Activated CD8-positive, alpha-beta T cell treated with anti-CD3 and anti-CD28 coated beads, Interleukin-2, amount 10 ng/mL, durations not matched to agents 7 days and 5 days (primary cell): Measurements from ENCODE around the gene VRTN. TPM values are rescaled to one million over a fixed set of nuclear protein-coding genes. Genes with fewer than 3 reads are reported as not detected.
"Not testable (repeated sequence)": the region's sequence is repeated elsewhere in the genome, so short reads cannot be mapped to it uniquely, and the experiment has no call there.

Source experiments
- ATAC-seq: fragments of 150-1000 bp; cut with Tn5 transposase; one replicate; pipeline ENCODE4 v1.10.0; 2021; ENCODE audit warnings: moderate library complexity
- CTCF ChIA-PET: fragments of 350-600 bp; sonication (Branson Sonifier 250); formaldehyde crosslinking; loops from one replicate; lab custom pipeline; 2021; ENCODE audit warnings: antibody characterized with exemption; lab: Charles Lee
- POLR2A ChIA-PET: fragments of 350-600 bp; sonication (Branson Sonifier 250); formaldehyde crosslinking; loops from one replicate; lab custom pipeline; 2021; ENCODE audit warnings: antibody characterized with exemption; lab: Charles Lee
- DNase-seq: peaks from one replicate; pipeline ENCODE4 v3.0.0-alpha.2; 2020
- H3K27ac Mint-ChIP-seq: one replicate; pipeline ENCODE4 v1.8.0; 2021; ENCODE audit warnings: mild to moderate bottlenecking, mixed read lengths
- H3K27me3 Mint-ChIP-seq: one replicate; pipeline ENCODE4 v1.8.0; 2021; ENCODE audit warnings: low read depth, mixed read lengths
- H3K36me3 Mint-ChIP-seq: one replicate; pipeline ENCODE4 v1.8.0; 2021; ENCODE audit warnings: low read depth, mixed read lengths
- H3K4me1 Mint-ChIP-seq: one replicate; pipeline ENCODE4 v1.8.0; 2021; ENCODE audit warnings: low read depth, mixed read lengths
- H3K4me3 Mint-ChIP-seq: one replicate; pipeline ENCODE4 v1.8.0; 2021; ENCODE audit warnings: mild to moderate bottlenecking, mixed read lengths
- H3K9me3 Mint-ChIP-seq: one replicate; pipeline ENCODE4 v1.8.0; 2022; ENCODE audit warnings: mixed read lengths; ENCODE audit not compliant: insufficient read depth
- total RNA-seq, 2 experiments: library from RNA; stranded (reverse); gene quantifications; one replicate each; pipeline ENCODE4 v1.2.3, GENCODE V29; 2021

The VRTN gene
- total RNA-seq, 2 experiments from 2014 or later, result not detected

- POLR2A ChIA-PET, result no interaction called here
- no peaks in the 10 kb centered on the region for H3K9me3 Mint-ChIP-seq
- no peaks in the 10 kb centered on the region for H3K4me1 Mint-ChIP-seq
- ATAC-seq (no peak), DNase-seq (no peak)
- peaks cover 13% of the 10 kb centered on the region for H3K27me3 Mint-ChIP-seq
- H3K27ac Mint-ChIP-seq, result no peak overlapping the region
- no peaks in the 10 kb centered on the region for H3K36me3 Mint-ChIP-seq
- CTCF ChIA-PET, result no interaction called here
- H3K4me3 Mint-ChIP-seq, result no peak overlapping the region
These were observed 31.9 kb downstream of the VRTN start for GRCh38 chr14:74380172-74380571.

- DNase-seq, result no peak
- Mint-ChIP-seq H3K4me1 (no peaks in the 10 kb centered on the region), H3K9me3 (no peaks in the 10 kb centered on the region), H3K27me3 (peaks cover 12% of the 10 kb centered on the region), H3K27ac (no peak overlapping the region), H3K36me3 (no peaks in the 10 kb centered on the region), H3K4me3 (no peak overlapping the region)
- ChIA-PET CTCF (interaction anchor here (0.7 kb wide), 1 partner anchor 109 kb away, joined by 3 read pairs; no protein-coding TSS in a partner anchor), POLR2A (no interaction called here)
- ATAC-seq, result no peak
These were observed 32.6 kb downstream of the VRTN start for GRCh38 chr14:74380845-74381244.

GRCh38 chr14:74381571-74381970 is 33.3 kb downstream of the VRTN start:
- ChIA-PET POLR2A (interaction anchor here (0.7 kb wide), 1 partner anchor 249 kb away, joined by 3 read pairs; no protein-coding TSS in a partner anchor), CTCF (interaction anchor here (0.7 kb wide), 1 partner anchor 108 kb away, joined by 3 read pairs; no protein-coding TSS in a partner anchor)
- H3K4me1 Mint-ChIP-seq, DNase-seq, H3K4me3 Mint-ChIP-seq, ATAC-seq, H3K36me3 Mint-ChIP-seq, H3K9me3 Mint-ChIP-seq, H3K27ac Mint-ChIP-seq: not testable (repeated sequence)
- H3K27me3 Mint-ChIP-seq, result peaks cover 12% of the 10 kb centered on the region

GRCh38 chr14:74382231-74382630 is 34.0 kb downstream of the VRTN start:
- H3K9me3 Mint-ChIP-seq, result no peaks in the 10 kb centered on the region
- no peaks in the 10 kb centered on the region for H3K36me3 Mint-ChIP-seq
- ChIA-PET POLR2A (no interaction called here), CTCF (no interaction called here)
- DNase-seq (no peak), ATAC-seq (no peak)
- no peak overlapping the region for H3K4me3 Mint-ChIP-seq
- H3K27ac Mint-ChIP-seq, result no peak overlapping the region
- H3K4me1 Mint-ChIP-seq, result no peaks in the 10 kb centered on the region
- peaks cover 16% of the 10 kb centered on the region for H3K27me3 Mint-ChIP-seq

GRCh38 chr14:74389980-74390379 is 41.7 kb downstream of the VRTN start:
- no peak for DNase-seq
- POLR2A ChIA-PET, result no interaction called here
- H3K9me3 Mint-ChIP-seq, result no peaks in the 10 kb centered on the region
- H3K36me3 Mint-ChIP-seq, result no peaks in the 10 kb centered on the region
- no peak overlapping the region for H3K27ac Mint-ChIP-seq
- no peaks in the 10 kb centered on the region for H3K4me1 Mint-ChIP-seq
- no peak for ATAC-seq
- H3K4me3 Mint-ChIP-seq, result no peak overlapping the region
- H3K27me3 Mint-ChIP-seq, result peaks cover 13% of the 10 kb centered on the region
- CTCF ChIA-PET, result no interaction called here

GRCh38 chr14:74390505-74390904 is 42.2 kb downstream of the VRTN start:
- POLR2A ChIA-PET, H3K4me3 Mint-ChIP-seq: not testable (repeated sequence)

GRCh38 chr14:74391479-74391878 is 43.2 kb downstream of the VRTN start:
- DNase-seq, result no peak
- ChIA-PET POLR2A (no interaction called here), CTCF (interaction anchor here (1.5 kb wide), 1 partner anchor 20 kb away, joined by 3 read pairs; no protein-coding TSS in a partner anchor)
- peaks cover 15% of the 10 kb centered on the region for H3K27me3 Mint-ChIP-seq
- no peak overlapping the region for H3K27ac Mint-ChIP-seq
- H3K9me3 Mint-ChIP-seq, result no peaks in the 10 kb centered on the region
- no peaks in the 10 kb centered on the region for H3K4me1 Mint-ChIP-seq
- H3K4me3 Mint-ChIP-seq, result no peak overlapping the region
- no peaks in the 10 kb centered on the region for H3K36me3 Mint-ChIP-seq
- ATAC-seq, result no peak

More at GRCh38 chr14:74390505-74390904, 42.2 kb downstream of the VRTN start:
- peaks cover 14% of the 10 kb centered on the region for H3K27me3 Mint-ChIP-seq
- H3K9me3 Mint-ChIP-seq, CTCF ChIA-PET, H3K27ac Mint-ChIP-seq, H3K4me1 Mint-ChIP-seq, H3K36me3 Mint-ChIP-seq, ATAC-seq, DNase-seq: not testable (repeated sequence)

- Mint-ChIP-seq H3K27ac (no peak overlapping the region), H3K4me3 (no peak overlapping the region), H3K27me3 (peaks cover 14% of the 10 kb centered on the region), H3K9me3 (no peaks in the 10 kb centered on the region), H3K4me1 (no peaks in the 10 kb centered on the region), H3K36me3 (no peaks in the 10 kb centered on the region)
- POLR2A ChIA-PET, result no interaction called here
- ATAC-seq (no peak), DNase-seq (no peak)
- CTCF ChIA-PET, result interaction anchor here (1.5 kb wide), 1 partner anchor 18 kb away, joined by 3 read pairs; no protein-coding TSS in a partner anchor
These were observed 44.6 kb downstream of the VRTN start for GRCh38 chr14:74392616-74393570.

- Mint-ChIP-seq H3K27ac (no peak overlapping the region), H3K27me3 (peaks cover 21% of the 10 kb centered on the region), H3K9me3 (no peaks in the 10 kb centered on the region), H3K4me3 (no peak overlapping the region), H3K36me3 (no peaks in the 10 kb centered on the region), H3K4me1 (no peaks in the 10 kb centered on the region)
- DNase-seq (no peak), ATAC-seq (no peak)
- ChIA-PET POLR2A (no interaction called here), CTCF (no interaction called here)
These were observed 46.3 kb downstream of the VRTN start for GRCh38 chr14:74394549-74394948.

GRCh38 chr14:74395094-74395493 is 46.8 kb downstream of the VRTN start:
- DNase-seq (no peak), ATAC-seq (no peak)
- Mint-ChIP-seq H3K36me3 (no peaks in the 10 kb centered on the region), H3K27ac (no peak overlapping the region), H3K9me3 (no peaks in the 10 kb centered on the region), H3K4me3 (no peak overlapping the region), H3K27me3 (peaks cover 24% of the 10 kb centered on the region), H3K4me1 (no peaks in the 10 kb centered on the region)
- ChIA-PET POLR2A (no interaction called here), CTCF (no interaction called here)

GRCh38 chr14:74400031-74400685 is 51.9 kb downstream of the VRTN start:
- peaks cover 31% of the 10 kb centered on the region for H3K4me1 Mint-ChIP-seq
- no peaks in the 10 kb centered on the region for H3K9me3 Mint-ChIP-seq
- no peaks in the 10 kb centered on the region for H3K36me3 Mint-ChIP-seq
- H3K27me3 Mint-ChIP-seq, result peaks cover 23% of the 10 kb centered on the region
- no peak for DNase-seq
- H3K4me3 Mint-ChIP-seq, result peak overlapping the region; percentile 2
- no peak for ATAC-seq
- H3K27ac Mint-ChIP-seq, result no peak overlapping the region
- ChIA-PET POLR2A (no interaction called here), CTCF (interaction anchor here (0.9 kb wide), 1 partner anchor 93 kb away, joined by 5 read pairs; the partner anchor contains the start of genes ISCA2 and NPC2)
